ENCODE measurements around the gene EHD1. TPM values are rescaled to one million over a fixed set of nuclear protein-coding genes. Genes with fewer than 3 reads are reported as not detected.

EHD1 gene
- total and polyA plus RNA-seq, 9 of the 15 experiments (the other 6 are each of a cell fraction or from before 2014, with no cell fraction given) = 0.46 to 65.0 (median 16.4) TPM

DNA sequence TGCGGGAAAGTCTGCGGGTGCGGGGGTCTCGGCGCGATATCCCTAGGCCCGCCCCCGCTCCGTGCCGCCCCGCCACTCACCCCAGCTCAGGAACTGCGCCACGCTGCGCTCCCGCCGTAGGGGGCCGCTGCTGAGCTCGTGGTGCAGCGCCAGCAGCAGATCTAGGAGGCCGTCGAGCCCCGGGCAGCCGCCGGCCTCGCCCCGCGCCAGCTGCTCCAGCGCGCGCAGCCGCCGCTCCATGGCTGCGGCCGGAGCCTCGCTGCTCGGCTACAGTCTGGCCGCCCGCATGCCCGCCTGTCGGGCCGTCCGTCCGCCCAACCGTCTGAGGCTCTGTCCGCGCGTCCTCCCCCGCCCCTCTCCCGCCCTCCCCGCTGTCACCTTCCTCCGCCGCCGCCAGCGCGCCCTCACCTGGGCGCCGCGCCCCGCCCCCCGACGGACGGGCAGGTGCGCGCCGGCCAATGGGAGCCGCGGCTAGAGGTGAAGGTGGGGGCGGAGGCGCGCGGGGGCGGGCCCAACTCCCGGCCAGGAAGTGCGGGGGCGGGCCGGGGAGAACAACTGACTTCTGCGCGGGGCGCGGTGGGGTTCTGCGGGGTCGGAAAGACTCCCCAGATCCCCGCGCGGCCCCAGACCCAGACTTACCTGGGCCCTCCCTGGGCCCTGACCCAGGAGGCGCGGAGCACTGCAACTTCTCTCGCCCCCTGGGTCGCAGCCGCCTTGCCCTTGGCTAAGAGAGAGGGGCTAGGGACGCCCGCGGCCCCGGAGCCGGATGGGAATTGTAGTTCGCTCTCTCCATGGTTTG lies 33.9 kb downstream of the EHD1 start, which contains the start of gene CDC42BPG (continued):
- TF ChIP-seq PRDM10 (IDR thresholded peaks at IDR 0.05; ENCODE audit: partially characterized antibody) (no peak), ZNF395 (CRISPR knock-in tag; IDR thresholded peaks at IDR 0.05) (peak; percentile 65; the same call in 1 of the 2 replicates), MEF2D (tag; conservative IDR thresholded peaks at IDR 0.05; ENCODE audit: low read depth) (no peak), SMAD3 (CRISPR knock-in tag; conservative IDR thresholded peaks at IDR 0.05) (no peak), KAT2B (IDR thresholded peaks at IDR 0.05; ENCODE audit: low read depth, low read length) (no peak), PHF21A (IDR thresholded peaks at IDR 0.05; ENCODE audit: borderline replicate concordance, low read depth) (no peak), FOXA1 (IDR thresholded peaks at IDR 0.05; ENCODE audit: borderline replicate concordance) (no peak), SMARCB1 (IDR thresholded peaks at IDR 0.05; ENCODE audit: insufficient read length, low read depth) (no peak), FOXK2 (conservative IDR thresholded peaks at IDR 0.05 in 1 of 2, IDR thresholded peaks at IDR 0.05 in 1 of 2; ENCODE audit: low read depth in 2 of 2) (no peak), RHOXF2B (CRISPR knock-in tag; conservative IDR thresholded peaks at IDR 0.05) (no peak), RNF2 (IDR thresholded peaks at IDR 0.05) (peak; percentile 9; the same call in 1 of the 2 replicates), MCM5 (IDR thresholded peaks at IDR 0.05; ENCODE audit: low read depth) (no peak), ARHGAP35 (IDR thresholded peaks at IDR 0.05; ENCODE audit: partially characterized antibody) (no peak), SMARCE1 (IDR thresholded peaks at IDR 0.05) (no peak), MTF1 (CRISPR knock-in tag; IDR thresholded peaks at IDR 0.05; ENCODE audit: borderline replicate concordance) (no peak), ZNF778 (CRISPR knock-in tag; IDR thresholded peaks at IDR 0.05) (no peak), TBP (optimal IDR thresholded peaks at IDR 0.05; ENCODE audit: low read depth, low read length) (peak; percentile 14), THAP12 (CRISPR knock-in tag; IDR thresholded peaks at IDR 0.05) (no peak)
- TF ChIP-seq, protein P1, sequence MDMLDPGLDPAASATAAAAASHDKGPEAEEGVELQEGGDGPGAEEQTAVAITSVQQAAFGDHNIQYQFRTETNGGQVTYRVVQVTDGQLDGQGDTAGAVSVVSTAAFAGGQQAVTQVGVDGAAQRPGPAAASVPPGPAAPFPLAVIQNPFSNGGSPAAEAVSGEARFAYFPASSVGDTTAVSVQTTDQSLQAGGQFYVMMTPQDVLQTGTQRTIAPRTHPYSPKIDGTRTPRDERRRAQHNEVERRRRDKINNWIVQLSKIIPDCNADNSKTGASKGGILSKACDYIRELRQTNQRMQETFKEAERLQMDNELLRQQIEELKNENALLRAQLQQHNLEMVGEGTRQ (CRISPR knock-in tag; IDR thresholded peaks at IDR 0.05) = no peak

All from K562 (cell line).